ENCODE results near the gene MAPK8IP3. TPM values are rescaled to one million over a fixed set of nuclear protein-coding genes. Genes with fewer than 3 reads are reported as not detected.

Gene MAPK8IP3
- total and polyA plus RNA-seq, 9 of the 15 experiments (the other 6 are each of a cell fraction or from before 2014, with no cell fraction given) = 0.17 to 58.7 (median 16.7) TPM

DNA sequence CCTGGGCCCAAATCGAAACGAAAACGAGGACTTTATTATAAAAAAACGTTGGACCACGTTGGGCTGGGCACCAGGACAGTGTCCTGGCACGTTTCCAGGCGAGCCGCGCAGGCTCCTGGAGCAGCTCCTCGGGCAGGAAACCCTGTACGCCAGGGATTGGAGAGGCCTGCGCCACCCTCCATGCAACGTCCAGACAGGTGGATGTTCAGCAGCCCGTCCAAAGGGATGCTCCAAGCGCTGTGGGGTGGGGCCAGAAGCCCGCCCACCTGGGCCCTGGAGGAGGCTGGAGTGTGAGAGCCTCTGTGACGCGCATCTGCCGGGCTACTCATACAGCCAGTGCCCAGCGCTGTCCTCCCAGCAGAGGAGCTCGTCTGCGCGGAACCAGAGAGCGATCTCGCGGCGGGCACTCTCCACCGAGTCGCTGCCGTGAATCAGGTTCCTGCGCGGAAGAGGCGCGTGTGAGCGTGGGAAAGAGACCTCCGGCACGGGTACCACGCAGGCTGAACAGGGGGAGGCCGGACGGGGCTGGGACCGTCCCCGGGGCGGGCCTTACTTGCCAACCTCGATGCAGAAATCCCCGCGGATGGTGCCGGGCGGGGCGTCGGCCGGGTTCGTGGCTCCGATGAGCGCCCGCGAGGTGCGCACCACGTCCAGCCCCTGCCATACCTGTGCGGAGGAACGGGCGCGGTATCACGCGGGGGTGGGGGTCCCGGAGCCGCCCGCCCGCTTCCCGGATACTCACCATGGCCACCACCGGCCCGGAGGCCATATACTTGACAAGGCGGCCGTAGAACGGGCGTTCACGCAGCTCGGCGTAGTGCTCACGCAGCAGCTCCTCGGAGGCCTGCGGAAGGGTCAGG lies 64.6 kb downstream of the MAPK8IP3 start (continued):
- TF ChIP-seq RREB1 (CRISPR knock-in tag; IDR thresholded peaks at IDR 0.05) = no peak
- no peak for TF ChIP-seq ZNF277 (CRISPR knock-in tag; IDR thresholded peaks at IDR 0.05; ENCODE audit: borderline replicate concordance)
- TF ChIP-seq ZFP1 (CRISPR knock-in tag; IDR thresholded peaks at IDR 0.05) = 0 out of 2 replicates have a peak, but pooled peaks have one; percentile 5
- TF ChIP-seq, protein P1, sequence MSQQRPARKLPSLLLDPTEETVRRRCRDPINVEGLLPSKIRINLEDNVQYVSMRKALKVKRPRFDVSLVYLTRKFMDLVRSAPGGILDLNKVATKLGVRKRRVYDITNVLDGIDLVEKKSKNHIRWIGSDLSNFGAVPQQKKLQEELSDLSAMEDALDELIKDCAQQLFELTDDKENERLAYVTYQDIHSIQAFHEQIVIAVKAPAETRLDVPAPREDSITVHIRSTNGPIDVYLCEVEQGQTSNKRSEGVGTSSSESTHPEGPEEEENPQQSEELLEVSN (IDR thresholded peaks at IDR 0.05; ENCODE audit: borderline replicate concordance in 1 of 2, extremely low read depth in 1 of 2, insufficient read depth in 1 of 2, insufficient read length in 1 of 2, low read depth in 1 of 2, low read length in 1 of 2, poor library complexity in 1 of 2, severe bottlenecking in 1 of 2) = peak in 1 of 2 experiments; percentile 20
- TF ChIP-seq HMGN3 (IDR thresholded peaks at IDR 0.05; ENCODE audit: borderline replicate concordance, extremely low read depth, insufficient read length, low read depth, low read length) = peak; percentile 64
- TF ChIP-seq MAFF (IDR thresholded peaks at IDR 0.05; ENCODE audit: low read length) = no peak
- TF ChIP-seq POLR3A (IDR thresholded peaks at IDR 0.05; ENCODE audit: borderline replicate concordance, extremely low read depth, insufficient read depth, insufficient read length) = no peak
- TF ChIP-seq, protein P2, sequence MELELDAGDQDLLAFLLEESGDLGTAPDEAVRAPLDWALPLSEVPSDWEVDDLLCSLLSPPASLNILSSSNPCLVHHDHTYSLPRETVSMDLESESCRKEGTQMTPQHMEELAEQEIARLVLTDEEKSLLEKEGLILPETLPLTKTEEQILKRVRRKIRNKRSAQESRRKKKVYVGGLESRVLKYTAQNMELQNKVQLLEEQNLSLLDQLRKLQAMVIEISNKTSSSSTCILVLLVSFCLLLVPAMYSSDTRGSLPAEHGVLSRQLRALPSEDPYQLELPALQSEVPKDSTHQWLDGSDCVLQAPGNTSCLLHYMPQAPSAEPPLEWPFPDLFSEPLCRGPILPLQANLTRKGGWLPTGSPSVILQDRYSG (tag; conservative IDR thresholded peaks at IDR 0.05; ENCODE audit: low read depth) = no peak
- TF ChIP-seq KDM5B (IDR thresholded peaks at IDR 0.05; ENCODE audit: insufficient replicate concordance, low read depth, low read length) = peak; percentile 28
- TF ChIP-seq POLR2B (IDR thresholded peaks at IDR 0.05; ENCODE audit: low read depth, partially characterized antibody) = peak; percentile 68
- no peak for TF ChIP-seq CBX2 (IDR thresholded peaks at IDR 0.05; ENCODE audit: insufficient read depth, low read length, poor library complexity, severe bottlenecking)
- TF ChIP-seq KLF10 (CRISPR knock-in tag; IDR thresholded peaks at IDR 0.05) = no peak
- no peak for TF ChIP-seq GTF2E2 (tag; IDR thresholded peaks at IDR 0.05)
- TF ChIP-seq FIP1L1 (IDR thresholded peaks at IDR 0.05; ENCODE audit: low read depth, low read length, poor library complexity, severe bottlenecking) = peak; percentile 20
- no peak for TF ChIP-seq ZNF12 (CRISPR knock-in tag; IDR thresholded peaks at IDR 0.05)
- no peak for TF ChIP-seq TEAD2 (tag; IDR thresholded peaks at IDR 0.05)
